Stimulated activated naive CD8-positive, alpha-beta T cell treated with anti-CD3 and anti-CD28 coated beads, Interleukin-15, Interleukin-2, amounts not matched to agents 100 U/mL and 50 U/mL, for 24 hours (primary cell): ENCODE data around the gene TTBK2.
"Not testable (repeated sequence)": the region's sequence is repeated elsewhere in the genome, so short reads cannot be mapped to it uniquely, and the experiment has no call there.

Experiments used
- ATAC-seq: fragments of 150-1000 bp; cut with Tn5 transposase; one replicate; pipeline ENCODE4 v1.10.0; 2021
- DNase-seq: peaks from one replicate; pipeline ENCODE4 v3.0.0; 2021

The TTBK2 gene

DNA sequence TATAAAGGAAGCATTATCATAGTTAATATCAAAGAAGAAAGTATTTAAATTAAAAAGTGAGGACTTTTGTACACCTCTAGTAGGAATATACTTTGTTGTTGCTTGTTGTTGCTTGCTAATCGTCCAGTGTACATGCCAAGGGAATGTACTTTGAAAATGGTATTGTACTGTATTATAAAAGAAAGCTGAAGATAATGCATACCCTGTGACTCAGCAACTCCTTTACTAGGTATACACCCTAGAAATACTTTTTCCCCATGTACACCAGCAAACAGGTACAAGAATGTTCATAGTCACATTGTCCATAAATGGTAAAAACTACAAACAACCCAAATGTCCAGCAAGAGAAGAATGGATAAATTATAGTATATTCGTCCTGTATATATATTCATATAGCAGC lies 12.0 kb downstream of the TTBK2 start:
- ATAC-seq = no peak
- DNase-seq = no peak

DNA sequence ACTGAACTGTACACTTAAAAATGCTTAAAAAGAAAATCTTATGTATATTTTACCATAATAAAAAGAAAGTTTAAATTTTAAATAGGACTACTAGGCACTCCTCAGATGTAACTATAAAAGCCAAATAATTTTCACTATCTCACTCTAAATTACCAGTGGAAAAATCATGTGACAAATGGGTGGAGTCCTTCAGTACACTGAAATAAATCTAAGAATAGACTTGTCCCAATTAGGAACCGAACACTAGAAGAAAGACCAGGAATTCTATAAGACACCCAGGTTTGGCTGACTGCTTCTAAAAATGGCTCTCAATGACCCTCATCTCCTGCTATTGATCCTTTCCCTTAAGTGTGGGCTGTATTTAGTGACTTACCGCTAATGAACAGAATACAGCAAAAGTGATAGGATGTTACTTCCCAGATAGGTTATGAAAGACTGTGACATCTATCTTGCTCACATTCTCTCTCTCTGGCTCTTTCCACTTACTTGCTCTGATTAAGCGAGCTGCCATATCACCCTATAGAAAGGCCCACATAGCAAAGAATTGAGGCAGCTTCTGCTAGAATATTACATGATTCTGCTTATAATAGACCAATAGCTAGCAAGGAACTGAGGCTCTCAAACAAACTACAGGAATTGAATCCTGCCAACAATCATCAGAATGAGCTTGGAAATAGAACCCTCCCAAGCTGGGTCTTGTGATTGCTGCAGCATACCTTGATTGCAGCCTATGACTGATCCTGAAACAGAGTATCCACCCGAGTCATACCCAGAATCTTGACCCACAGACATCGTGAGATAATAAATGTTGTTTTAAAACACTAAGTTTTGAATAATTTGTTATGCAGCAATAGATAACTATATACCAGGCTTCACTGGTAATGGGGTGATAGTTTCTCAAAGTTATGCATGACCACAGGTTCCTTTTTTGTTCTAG lies 16.9 kb downstream of the TTBK2 start:
- DNase-seq (no peak), ATAC-seq (no peak)

- not testable (repeated sequence) for ATAC-seq
Measured at GRCh38 chr15:42893911-42894310, 26.7 kb downstream of the TTBK2 start.

GRCh38 chr15:42891569-42891968 lies 29.0 kb downstream of the TTBK2 start:
- DNase-seq (no peak), ATAC-seq (no peak)

More at GRCh38 chr15:42893911-42894310, 26.7 kb downstream of the TTBK2 start:
- DNase-seq = not testable (repeated sequence)

DNA sequence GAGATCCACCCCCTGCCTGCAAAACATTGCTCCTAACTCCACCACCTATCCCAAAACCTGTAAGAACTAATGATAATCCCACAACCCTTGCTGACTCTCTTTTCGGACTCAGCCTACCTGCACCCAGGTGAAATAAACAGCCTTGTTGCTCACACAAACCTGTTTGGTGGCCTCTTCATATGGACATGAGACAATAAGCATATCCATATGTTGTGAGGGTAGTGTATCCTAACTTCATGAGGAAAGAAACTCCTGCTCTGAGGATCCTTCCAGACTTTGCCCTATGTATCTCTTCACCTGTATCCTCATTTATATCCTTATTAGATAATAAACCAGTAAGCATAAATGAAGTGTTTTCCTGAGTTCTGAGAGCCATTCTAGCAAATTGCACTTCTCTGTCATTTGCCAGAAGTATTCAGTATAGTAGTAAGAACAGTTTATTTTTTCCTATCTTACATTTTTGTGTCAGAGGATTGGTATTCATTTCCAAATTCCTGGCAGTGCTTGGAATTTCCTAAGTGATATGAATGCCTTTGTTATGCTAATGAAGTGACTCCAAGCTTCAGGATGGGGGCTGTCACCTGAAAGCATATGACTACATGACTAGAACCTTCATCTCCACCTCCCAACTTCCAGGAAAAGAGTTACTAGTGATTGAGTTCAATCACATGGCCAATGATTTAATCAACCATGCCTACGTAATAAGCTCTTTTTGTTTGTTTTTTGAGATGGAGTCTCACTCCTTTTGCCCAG lies 30.2 kb downstream of the TTBK2 start:
- no peak for ATAC-seq
- no peak for DNase-seq

GRCh38 chr15:42887384-42887783 lies 33.2 kb downstream of the TTBK2 start:
- not testable (repeated sequence) for DNase-seq, ATAC-seq

DNA sequence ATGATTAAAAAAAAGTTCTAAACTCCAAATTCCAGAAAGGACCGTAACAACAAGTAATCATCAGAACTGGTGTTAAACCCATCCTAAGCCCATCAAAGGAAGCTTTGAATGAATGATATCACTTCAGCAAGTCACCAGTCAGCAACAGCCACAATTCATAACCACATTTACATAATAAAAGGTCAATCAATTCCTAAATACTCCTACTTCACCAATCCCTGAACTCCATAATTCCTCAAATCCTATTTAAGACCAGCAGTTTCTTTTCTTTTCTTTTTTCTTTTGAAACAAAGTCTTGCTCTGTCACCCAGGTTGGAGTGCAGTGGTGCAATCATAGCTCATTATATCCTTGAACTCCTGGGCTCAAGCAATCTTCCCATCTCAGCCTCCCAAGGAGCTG lies 40.5 kb downstream of the TTBK2 start:
- DNase-seq (no peak), ATAC-seq (no peak)

DNA sequence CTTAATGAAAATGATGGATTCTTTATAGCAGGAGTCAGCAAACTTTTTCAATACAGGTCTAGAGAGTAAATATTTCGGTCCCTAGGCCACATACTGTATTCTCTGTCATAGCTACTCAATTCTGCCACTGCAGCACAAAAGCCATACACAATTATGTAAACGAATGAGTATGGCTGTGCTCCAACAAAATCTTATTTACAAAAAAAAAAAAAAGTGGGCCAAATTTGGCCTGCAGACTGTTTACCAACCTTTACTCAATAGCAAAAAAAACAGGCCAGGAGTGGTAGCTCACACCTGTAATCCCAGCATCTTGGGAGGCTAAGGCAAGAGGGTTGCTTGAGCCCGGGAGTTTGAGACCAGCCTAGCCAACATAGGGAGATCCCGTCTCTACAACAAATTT lies 41.1 kb downstream of the TTBK2 start:
- no peak for DNase-seq
- ATAC-seq = no peak

- ATAC-seq = no peak
- no peak for DNase-seq
Measured at GRCh38 chr15:42876224-42876623, 44.4 kb downstream of the TTBK2 start.

DNA sequence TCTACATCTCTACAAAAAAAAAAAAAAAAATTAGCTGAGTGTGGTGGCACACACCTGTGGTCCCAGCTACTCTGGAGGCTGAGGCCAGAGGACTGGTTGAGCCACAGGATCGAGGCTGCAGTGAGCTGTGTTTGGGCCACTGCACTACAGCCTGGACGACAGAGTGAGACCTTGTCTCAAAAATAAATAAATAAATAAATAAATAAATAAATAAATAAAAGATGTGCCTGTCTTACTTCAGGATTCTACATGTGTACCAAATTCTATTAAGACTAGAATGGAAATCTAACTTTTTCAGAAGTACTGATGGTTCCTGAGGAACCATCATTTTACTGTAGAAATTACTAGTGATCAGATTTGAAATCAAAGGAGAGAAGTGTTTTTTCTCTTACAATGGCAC lies 51.9 kb downstream of the TTBK2 start:
- DNase-seq (no peak), ATAC-seq (no peak)

DNA sequence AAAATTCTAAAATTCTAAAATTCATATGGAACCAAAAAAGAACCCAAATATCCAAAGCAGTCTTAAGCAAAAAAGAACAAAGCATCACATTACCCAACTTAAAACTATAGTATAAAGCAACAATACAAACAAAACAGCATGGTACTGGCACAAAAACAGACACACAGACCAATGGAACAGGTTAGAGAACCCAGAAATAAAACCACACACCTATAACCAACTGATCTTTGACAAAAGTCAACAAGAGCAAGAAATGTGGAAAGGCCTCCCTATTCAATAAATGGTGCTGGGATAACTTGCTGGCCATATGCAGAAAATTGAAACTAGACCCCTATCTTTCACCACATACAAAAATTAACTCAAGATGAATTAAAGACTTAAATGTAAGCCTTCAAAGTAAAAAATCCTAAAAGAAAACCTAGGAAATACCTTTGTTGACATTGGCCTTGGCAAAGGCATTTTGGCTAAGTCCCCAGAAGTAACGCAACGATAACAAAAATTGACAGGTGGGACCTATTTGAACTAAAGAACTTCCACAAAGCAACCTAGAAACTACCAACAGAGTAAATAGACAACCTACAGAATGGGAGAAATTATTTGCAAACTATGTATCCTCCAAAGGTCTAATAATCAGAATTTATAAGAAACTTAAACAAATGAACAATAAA lies 56.9 kb downstream of the TTBK2 start:
- ATAC-seq = no peak

GRCh38 chr15:42858999-42859789 lies 61.4 kb downstream of the TTBK2 start:
- no peak for DNase-seq
- ATAC-seq = no peak

More for the DNA sequence above, 56.9 kb downstream of the TTBK2 start:
- DNase-seq = no peak

DNA sequence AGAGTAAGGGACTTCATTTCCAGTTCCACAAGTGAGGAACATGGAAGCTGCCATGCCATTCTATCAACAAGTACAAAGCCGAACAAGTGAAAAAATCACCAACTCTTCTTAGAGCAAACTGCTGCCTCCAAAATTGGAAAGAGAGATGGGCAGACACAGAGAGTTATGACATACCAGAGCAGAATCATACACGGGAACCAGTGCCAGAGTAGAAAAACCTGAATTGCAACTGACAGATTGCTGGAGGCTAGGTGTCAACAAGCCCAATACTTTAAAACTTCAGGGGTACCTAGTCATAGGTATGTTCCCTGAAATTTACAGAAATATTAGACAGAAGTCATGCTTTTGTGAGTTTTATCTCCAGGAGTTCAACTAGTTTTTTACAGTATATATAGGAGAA lies 62.0 kb downstream of the TTBK2 start:
- ATAC-seq (no peak), DNase-seq (no peak)

- DNase-seq (no peak), ATAC-seq (no peak)
Measured at GRCh38 chr15:42854576-42854975, 66.0 kb downstream of the TTBK2 start.

DNA sequence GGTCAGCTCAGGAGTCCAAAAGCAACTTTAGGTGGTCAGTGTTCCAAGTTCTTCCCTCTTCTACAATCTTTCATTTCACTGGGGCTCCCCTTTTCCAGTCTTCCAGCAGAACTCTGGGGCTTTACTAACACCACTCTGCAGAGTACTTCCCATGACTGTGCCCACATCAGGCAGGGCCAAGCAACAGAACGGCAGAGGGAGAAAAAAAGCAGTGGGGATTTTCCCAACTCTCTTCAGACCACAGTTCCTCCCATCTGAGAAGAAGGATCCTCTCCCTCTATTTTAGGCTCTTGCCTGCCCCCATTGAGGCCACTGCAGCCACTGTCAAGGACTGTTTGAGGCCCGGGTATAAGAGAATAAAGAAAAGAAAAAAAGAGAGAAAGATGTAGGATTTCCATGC lies 70.7 kb downstream of the TTBK2 start:
- DNase-seq (no peak), ATAC-seq (no peak)

DNA sequence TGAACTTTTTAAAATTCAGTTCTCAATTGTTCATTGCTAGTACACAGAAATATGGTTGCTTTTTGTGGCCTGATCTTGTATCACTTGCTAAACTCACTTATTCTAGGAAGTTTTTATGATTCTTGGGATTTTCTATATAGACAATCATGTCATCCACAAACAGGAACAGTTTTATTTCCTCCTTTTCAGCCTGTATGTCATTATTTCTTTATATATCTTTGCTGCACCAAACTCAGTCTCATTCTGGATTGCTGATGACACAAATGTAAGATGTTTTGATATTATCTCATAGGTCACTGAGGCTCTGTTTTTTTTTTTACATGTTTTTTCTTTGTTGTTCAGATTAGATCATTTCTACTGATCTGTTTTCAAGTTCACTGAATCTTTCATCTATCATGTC lies 71.7 kb downstream of the TTBK2 start:
- DNase-seq (no peak), ATAC-seq (no peak)

DNA sequence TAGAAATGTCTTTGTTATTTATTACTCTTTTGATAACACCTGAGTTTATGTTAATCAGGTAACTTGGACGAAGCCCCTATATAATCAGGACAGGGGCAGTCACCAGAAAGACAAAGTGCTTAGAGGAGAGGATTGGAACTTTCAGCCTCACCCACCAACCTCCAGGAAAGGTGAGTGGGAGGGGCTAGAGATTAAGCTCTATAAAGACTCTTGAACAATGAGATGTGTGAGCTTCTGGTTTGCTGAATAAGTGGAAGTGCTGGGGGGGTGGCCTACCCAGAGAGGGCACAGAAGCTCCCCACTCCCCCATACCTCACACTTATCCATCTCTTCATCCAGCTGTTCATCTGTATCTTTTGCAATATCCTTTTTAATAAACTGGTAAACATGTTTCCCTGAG lies 73.9 kb downstream of the TTBK2 start:
- DNase-seq (no peak), ATAC-seq (no peak)

DNA sequence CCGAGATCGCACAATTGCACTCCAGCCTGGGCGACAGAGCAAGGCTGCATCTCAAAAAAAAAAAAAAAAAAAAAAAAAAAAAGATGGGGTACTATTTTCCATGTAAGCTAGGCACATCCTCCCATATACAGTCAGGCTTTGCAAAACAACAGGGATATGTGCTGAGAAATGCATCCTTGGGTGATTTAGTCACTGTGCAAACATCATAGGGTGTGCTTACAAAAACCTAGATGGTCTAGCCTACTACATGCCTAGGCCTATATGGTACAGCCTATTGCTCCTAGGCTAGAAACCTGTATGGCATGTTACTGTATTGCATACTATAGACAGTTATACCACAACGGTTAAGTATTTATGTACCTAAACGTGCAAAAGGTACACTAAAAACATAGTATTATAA lies 75.0 kb downstream of the TTBK2 start:
- no peak for DNase-seq
- no peak for ATAC-seq

DNA sequence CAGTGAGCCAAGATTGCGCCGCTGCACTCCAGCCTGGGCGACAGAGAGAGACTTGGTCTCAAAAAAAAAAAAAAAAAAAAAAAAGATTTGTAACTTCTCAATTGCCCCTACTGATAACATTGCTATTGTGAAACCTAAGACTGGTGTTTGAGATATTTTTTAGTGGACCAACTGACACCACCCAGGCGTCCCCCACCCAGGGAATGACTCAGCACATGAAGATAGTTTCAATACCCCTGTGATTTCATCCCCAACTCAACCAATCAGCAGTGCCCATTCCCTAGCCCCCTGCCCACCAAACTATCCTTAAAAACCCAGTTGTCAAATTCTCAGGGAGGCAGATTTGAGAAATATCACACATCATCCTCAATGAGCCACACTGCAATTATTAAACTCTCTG lies 76.9 kb downstream of the TTBK2 start:
- DNase-seq (no peak), ATAC-seq (no peak)

GRCh38 chr15:42836251-42836650 lies 84.3 kb downstream of the TTBK2 start:
- ATAC-seq = no peak
- no peak for DNase-seq

DNA sequence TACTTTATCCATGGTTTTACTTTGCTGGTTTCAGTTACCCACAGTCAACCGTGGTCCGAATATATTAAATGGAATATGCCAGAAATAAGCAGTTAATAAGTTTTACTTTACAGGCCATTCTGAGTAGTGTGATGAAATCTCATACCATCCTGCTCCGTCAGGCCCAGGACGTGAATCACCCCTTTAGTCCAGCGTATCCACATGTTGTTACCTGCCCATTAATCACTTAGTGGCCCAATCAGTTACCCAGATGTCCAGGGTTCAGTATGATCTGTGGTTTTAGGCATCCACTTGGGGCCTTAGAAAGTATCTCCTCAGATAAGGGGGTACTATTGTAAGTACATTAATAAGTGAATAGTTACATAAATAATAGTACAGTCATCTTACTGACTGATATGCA lies 88.0 kb downstream of the TTBK2 start:
- no peak for DNase-seq
- ATAC-seq = no peak
